ENCODE data around the gene ATP11A. TPM values are rescaled to one million over a fixed set of nuclear protein-coding genes. Genes with fewer than 3 reads are reported as not detected.

The ATP11A gene
- total RNA-seq, 5 donors from 2014 or later (not counting 1 experiment from before 2014, with no cell fraction given) = 35.7 to 57.1 (median 48.5) TPM

DNA sequence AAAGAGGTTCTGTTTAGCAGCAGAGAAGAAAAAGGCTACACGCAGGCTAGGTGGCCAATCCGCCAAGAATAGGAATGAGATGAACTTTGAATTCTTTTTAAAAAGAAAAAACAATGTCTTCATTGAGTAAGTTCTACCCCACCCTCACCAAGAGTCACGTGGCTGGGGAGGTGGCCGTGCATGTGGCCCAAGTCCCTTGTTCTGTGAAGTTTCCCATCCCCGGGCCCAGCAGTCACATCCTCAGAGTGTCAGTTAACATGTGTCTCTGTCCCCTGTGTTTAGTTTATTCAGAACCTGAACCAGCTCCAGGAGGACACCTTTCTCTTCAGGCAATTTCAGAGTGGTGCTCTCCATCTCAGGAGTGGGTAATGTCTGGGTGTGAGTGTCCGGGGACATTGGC lies 222.0 kb downstream of the ATP11A start:
- Histone ChIP-seq H3K27me3 (replicated peaks in 1 of 2; ENCODE audit: control insufficient read depth in 2 of 2, extremely low read depth in 1 of 2, insufficient read depth in 2 of 2, low read length in 1 of 2) (peaks cover 0 to 34% of the 10 kb centered on the region in 2 experiments), H3K36me3 (ENCODE audit: control insufficient read depth in 2 of 2, extremely low read depth in 1 of 2, insufficient read depth in 1 of 2, low read length in 1 of 2) (no peaks in the 10 kb centered on the region), H3K4me3 (ENCODE audit: control insufficient read depth in 1 of 2, extremely low read depth in 1 of 2, low read length in 1 of 2) (no peak overlapping the region), H3K27ac (ENCODE audit: low read length) (no peak overlapping the region), H3K4me1 (ENCODE audit: control insufficient read depth in 1 of 2, extremely low read depth in 1 of 2, insufficient read depth in 2 of 2, low read length in 2 of 2) (no peaks in the 10 kb centered on the region), H3K9me3 (no peaks in the 10 kb centered on the region)
- H3K4me3 Mint-ChIP-seq = no peak overlapping the region
- no peaks in the 10 kb centered on the region for H3K36me3 Mint-ChIP-seq
- no CpG with 5 or more reads among the region's 6 CpGs for whole genome bisulfite sequencing (ENCODE audit: insufficient coverage)
- H3K4me1 Mint-ChIP-seq = no peaks in the 10 kb centered on the region
- peaks cover 14 to 26% of the 10 kb centered on the region in 2 donors for H3K27me3 Mint-ChIP-seq
- DNase-seq = no peak
- H3K9me3 Mint-ChIP-seq = no peaks in the 10 kb centered on the region
- CTCF ChIA-PET = no interaction called here
- no peak for ATAC-seq (replicated peaks in 1 of 4)
- POLR2A ChIA-PET = no interaction called here
- no peak overlapping the region for H3K27ac Mint-ChIP-seq

DNA sequence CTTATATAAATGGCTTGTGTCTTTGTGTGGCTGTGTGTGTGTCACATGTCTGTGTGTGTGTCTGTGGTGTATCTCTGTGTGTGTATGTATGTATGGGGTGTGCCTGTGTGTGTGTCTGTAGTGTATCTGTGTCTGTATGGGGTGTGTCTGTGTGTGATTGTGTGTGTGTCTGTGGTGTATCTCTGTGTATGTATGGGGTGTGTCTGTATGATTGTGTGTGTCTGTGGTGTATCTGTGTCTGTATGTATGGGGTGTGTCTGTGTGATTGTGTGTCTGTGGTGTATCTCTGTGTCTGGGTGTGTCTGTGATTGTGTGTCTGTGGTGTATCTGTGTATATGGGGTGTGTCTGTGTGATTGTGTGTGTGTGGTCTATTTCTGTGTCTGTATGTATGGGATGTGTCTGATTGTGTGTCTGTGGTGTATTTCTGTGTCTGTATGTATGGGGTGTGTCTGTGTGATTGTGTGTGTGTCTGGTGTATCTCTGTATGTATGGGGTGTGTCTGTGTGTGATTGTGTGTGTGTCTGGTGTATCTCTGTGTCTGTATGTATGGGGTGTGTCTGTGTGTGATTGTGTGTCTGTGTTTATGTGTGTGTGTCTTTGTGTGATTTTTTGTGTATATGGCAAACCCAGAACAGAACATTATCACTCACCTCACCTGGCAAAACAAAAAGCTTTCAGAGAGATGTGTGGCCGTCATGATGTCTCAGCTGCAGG lies 223.0 kb downstream of the ATP11A start:
- H3K9me3 ChIP-seq = no peaks in the 10 kb centered on the region
- no peaks in the 10 kb centered on the region for H3K4me1 ChIP-seq (ENCODE audit: control insufficient read depth in 1 of 2, extremely low read depth in 1 of 2, insufficient read depth in 2 of 2, low read length in 2 of 2)
- peaks cover 0 to 41% of the 10 kb centered on the region in 2 experiments for H3K27me3 ChIP-seq (replicated peaks in 1 of 2; ENCODE audit: control insufficient read depth in 2 of 2, extremely low read depth in 1 of 2, insufficient read depth in 2 of 2, low read length in 1 of 2)
- H3K4me3 ChIP-seq (ENCODE audit: control insufficient read depth in 1 of 2, extremely low read depth in 1 of 2, low read length in 1 of 2) = no peak overlapping the region
- ChIA-PET POLR2A (no interaction called here), CTCF (no interaction called here)
- H3K27ac ChIP-seq (ENCODE audit: low read length) = no peak overlapping the region
- Mint-ChIP-seq H3K27me3 (peaks cover 22 to 36% of the 10 kb centered on the region in 2 donors), H3K36me3 (no peaks in the 10 kb centered on the region), H3K27ac (no peak overlapping the region), H3K4me1 (no peaks in the 10 kb centered on the region), H3K9me3 (no peaks in the 10 kb centered on the region), H3K4me3 (no peak overlapping the region)
- no CpG with 5 or more reads among the region's 1 CpG for WGBS (ENCODE audit: insufficient coverage)
- H3K36me3 ChIP-seq (ENCODE audit: control insufficient read depth in 2 of 2, extremely low read depth in 1 of 2, insufficient read depth in 1 of 2, low read length in 1 of 2) = no peaks in the 10 kb centered on the region
- ATAC-seq (replicated peaks in 1 of 4) = no peak
- no peak for DNase-seq

GRCh38 chr13:112916296-112916695 lies 226.5 kb downstream of the ATP11A start:
- Mint-ChIP-seq H3K36me3 (no peaks in the 10 kb centered on the region), H3K9me3 (no peaks in the 10 kb centered on the region), H3K27me3 (peaks cover 34 to 49% of the 10 kb centered on the region in 2 donors), H3K4me3 (no peak overlapping the region), H3K27ac (no peak overlapping the region), H3K4me1 (no peaks in the 10 kb centered on the region)
- ATAC-seq (replicated peaks in 1 of 4) (no peak), DNase-seq (no peak)
- H3K27me3 ChIP-seq (replicated peaks in 1 of 2; ENCODE audit: control insufficient read depth in 2 of 2, extremely low read depth in 1 of 2, insufficient read depth in 2 of 2, low read length in 1 of 2) = peaks cover 0 to 41% of the 10 kb centered on the region in 2 experiments
- H3K9me3 ChIP-seq = no peaks in the 10 kb centered on the region
- H3K4me1 ChIP-seq (ENCODE audit: control insufficient read depth in 1 of 2, extremely low read depth in 1 of 2, insufficient read depth in 2 of 2, low read length in 2 of 2) = no peaks in the 10 kb centered on the region
- H3K27ac ChIP-seq (ENCODE audit: low read length) = no peak overlapping the region
- POLR2A ChIA-PET = no interaction called here
- CTCF ChIA-PET = no interaction called here
- WGBS (ENCODE audit: insufficient coverage) = 90% methylated on average over 6 of the region's 14 CpGs
- H3K4me3 ChIP-seq (ENCODE audit: control insufficient read depth in 1 of 2, extremely low read depth in 1 of 2, low read length in 1 of 2) = no peak overlapping the region
- no peaks in the 10 kb centered on the region for H3K36me3 ChIP-seq (ENCODE audit: control insufficient read depth in 2 of 2, extremely low read depth in 1 of 2, insufficient read depth in 1 of 2, low read length in 1 of 2)

GRCh38 chr13:112917056-112917664 lies 227.3 kb downstream of the ATP11A start:
- H3K4me3 ChIP-seq (ENCODE audit: control insufficient read depth in 1 of 2, extremely low read depth in 1 of 2, low read length in 1 of 2) = no peak overlapping the region
- Mint-ChIP-seq H3K36me3 (no peaks in the 10 kb centered on the region), H3K27ac (no peak overlapping the region), H3K4me1 (no peaks in the 10 kb centered on the region), H3K27me3 (peaks cover 31 to 54% of the 10 kb centered on the region in 2 donors), H3K9me3 (no peaks in the 10 kb centered on the region), H3K4me3 (no peak overlapping the region)
- 93% methylated on average over 26 of the region's 29 CpGs for WGBS (ENCODE audit: insufficient coverage)
- ChIA-PET CTCF (no interaction called here), POLR2A (no interaction called here)
- H3K9me3 ChIP-seq = no peaks in the 10 kb centered on the region
- DNase-seq (no peak), ATAC-seq (replicated peaks in 1 of 4) (no peak)
- H3K36me3 ChIP-seq (ENCODE audit: control insufficient read depth in 2 of 2, extremely low read depth in 1 of 2, insufficient read depth in 1 of 2, low read length in 1 of 2) = no peaks in the 10 kb centered on the region
- H3K27me3 ChIP-seq (replicated peaks in 1 of 2; ENCODE audit: control insufficient read depth in 2 of 2, extremely low read depth in 1 of 2, insufficient read depth in 2 of 2, low read length in 1 of 2) = peaks cover 0 to 36% of the 10 kb centered on the region in 2 experiments
- H3K4me1 ChIP-seq (ENCODE audit: control insufficient read depth in 1 of 2, extremely low read depth in 1 of 2, insufficient read depth in 2 of 2, low read length in 2 of 2) = no peaks in the 10 kb centered on the region
- no peak overlapping the region for H3K27ac ChIP-seq (ENCODE audit: low read length)

GRCh38 chr13:112917737-112918136 lies 227.9 kb downstream of the ATP11A start:
- no peak overlapping the region for H3K4me3 ChIP-seq (ENCODE audit: control insufficient read depth in 1 of 2, extremely low read depth in 1 of 2, low read length in 1 of 2)
- H3K27ac ChIP-seq (ENCODE audit: low read length) = no peak overlapping the region
- no peaks in the 10 kb centered on the region for H3K9me3 ChIP-seq
- H3K4me1 Mint-ChIP-seq = no peaks in the 10 kb centered on the region
- ATAC-seq (replicated peaks in 1 of 4) = no peak
- no peak overlapping the region for H3K27ac Mint-ChIP-seq
- H3K36me3 Mint-ChIP-seq = no peaks in the 10 kb centered on the region
- no peak for DNase-seq
- CTCF ChIA-PET = no interaction called here
- 93% methylated on average over 2 of the region's 3 CpGs for WGBS (ENCODE audit: insufficient coverage)
- H3K27me3 Mint-ChIP-seq = peaks cover 33 to 55% of the 10 kb centered on the region in 2 donors
- no peaks in the 10 kb centered on the region for H3K4me1 ChIP-seq (ENCODE audit: control insufficient read depth in 1 of 2, extremely low read depth in 1 of 2, insufficient read depth in 2 of 2, low read length in 2 of 2)
- no peaks in the 10 kb centered on the region for H3K36me3 ChIP-seq (ENCODE audit: control insufficient read depth in 2 of 2, extremely low read depth in 1 of 2, insufficient read depth in 1 of 2, low read length in 1 of 2)
- H3K9me3 Mint-ChIP-seq = no peaks in the 10 kb centered on the region
- no peak overlapping the region for H3K4me3 Mint-ChIP-seq
- POLR2A ChIA-PET = no interaction called here
- peaks cover 0 to 34% of the 10 kb centered on the region in 2 experiments for H3K27me3 ChIP-seq (replicated peaks in 1 of 2; ENCODE audit: control insufficient read depth in 2 of 2, extremely low read depth in 1 of 2, insufficient read depth in 2 of 2, low read length in 1 of 2)

- DNase-seq = no peak
- no peak for ATAC-seq (replicated peaks in 1 of 4)
- H3K27me3 ChIP-seq (replicated peaks in 1 of 2; ENCODE audit: control insufficient read depth in 2 of 2, extremely low read depth in 1 of 2, insufficient read depth in 2 of 2, low read length in 1 of 2) = peaks cover 0 to 33% of the 10 kb centered on the region in 2 experiments
- no peaks in the 10 kb centered on the region for H3K9me3 ChIP-seq
- no peaks in the 10 kb centered on the region for H3K9me3 Mint-ChIP-seq
- H3K4me1 ChIP-seq (ENCODE audit: control insufficient read depth in 1 of 2, extremely low read depth in 1 of 2, insufficient read depth in 2 of 2, low read length in 2 of 2) = no peaks in the 10 kb centered on the region
- no peaks in the 10 kb centered on the region for H3K36me3 ChIP-seq (ENCODE audit: control insufficient read depth in 2 of 2, extremely low read depth in 1 of 2, insufficient read depth in 1 of 2, low read length in 1 of 2)
- ChIA-PET CTCF (no interaction called here), POLR2A (no interaction called here)
- H3K4me3 ChIP-seq (ENCODE audit: control insufficient read depth in 1 of 2, extremely low read depth in 1 of 2, low read length in 1 of 2) = no peak overlapping the region
- peaks cover 33 to 55% of the 10 kb centered on the region in 2 donors for H3K27me3 Mint-ChIP-seq
- no peak overlapping the region for H3K27ac ChIP-seq (ENCODE audit: low read length)
- H3K36me3 Mint-ChIP-seq = no peaks in the 10 kb centered on the region
- WGBS (ENCODE audit: insufficient coverage) = 64% methylated on average over 8 of the region's 8 CpGs
- no peaks in the 10 kb centered on the region for H3K4me1 Mint-ChIP-seq
- no peak overlapping the region for H3K27ac Mint-ChIP-seq
- H3K4me3 Mint-ChIP-seq = no peak overlapping the region
Observed at GRCh38 chr13:112918266-112918665, 228.4 kb downstream of the ATP11A start.

Measured in T-cell (primary cell).